SHP77 treated with DMSO at 0.1 percent for 48 hours (cell line): ENCODE results near the gene FAM180A.

ENCODE experiments used
- DNase-seq: peaks from one replicate; lab custom pipeline; 2025; lab: John Stamatoyannopoulos, UW

FAM180A gene

DNA sequence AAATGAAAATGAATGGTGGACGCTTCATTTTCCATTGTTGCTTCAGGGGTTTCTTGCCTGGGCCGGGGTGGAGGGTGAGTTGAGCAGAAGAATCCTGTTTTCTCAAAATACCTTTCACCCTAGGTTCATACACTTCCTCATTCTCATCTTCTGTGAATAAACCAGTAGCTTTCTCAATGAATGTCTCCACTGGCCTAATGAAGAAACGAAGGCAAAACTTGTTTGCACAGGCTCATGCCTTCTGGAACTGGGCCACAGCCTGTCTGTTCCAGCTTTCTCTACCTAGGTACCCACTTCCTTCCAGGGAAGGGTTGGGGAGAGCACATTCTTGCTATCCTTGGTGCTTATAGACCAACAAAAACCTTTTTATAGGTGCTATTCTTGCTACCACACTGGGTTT, 65.0 kb downstream of the FAM180A start:
- no peak for DNase-seq

DNA sequence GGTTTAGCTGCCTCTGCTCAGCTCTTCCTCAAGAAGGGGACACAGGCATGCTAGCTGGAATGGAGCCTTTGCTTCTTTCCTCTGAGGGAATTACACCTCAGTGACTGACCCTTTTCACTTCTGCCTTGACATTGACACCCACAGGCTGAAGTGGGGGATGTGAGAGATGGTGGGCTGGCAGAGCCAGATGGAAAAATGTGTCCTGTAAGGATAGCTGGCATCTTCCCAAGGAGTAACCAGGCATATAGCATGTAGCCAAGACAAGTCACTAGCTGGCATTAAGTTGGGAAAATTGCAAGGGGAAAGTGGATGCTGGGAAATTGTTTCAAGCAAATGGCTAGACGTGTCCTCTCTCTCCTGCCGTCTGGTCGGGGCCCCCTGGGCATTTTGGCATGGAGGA, 66.4 kb downstream of the FAM180A start:
- DNase-seq = no peak

DNA sequence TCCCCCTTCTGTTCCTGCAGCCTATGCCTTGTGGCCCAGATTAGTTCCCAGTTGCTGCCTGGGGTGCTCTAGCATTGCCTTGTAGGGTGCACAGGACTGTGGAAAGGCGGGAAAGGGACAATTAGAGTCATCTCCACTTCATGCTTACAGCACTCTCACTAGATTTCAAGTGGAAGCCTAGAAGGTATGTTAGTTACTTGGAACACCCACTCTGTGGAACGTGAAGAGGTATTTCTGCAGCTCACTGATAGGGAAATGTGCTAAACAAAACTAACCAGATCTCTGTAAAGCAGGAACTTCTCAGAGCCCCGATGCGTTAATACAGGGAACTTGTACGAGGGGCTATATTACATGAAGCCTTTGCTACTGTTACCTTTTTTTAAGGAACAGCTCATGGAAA, 66.9 kb downstream of the FAM180A start:
- DNase-seq = no peak
